Erythroblast (primary cell): ENCODE results near the gene CADPS2.
"Not testable (repeated sequence)": the region's sequence is repeated elsewhere in the genome, so short reads cannot be mapped to it uniquely, and the experiment has no call there.

Source experiments
- DNase-seq, 2 experiments: peaks; one replicate each; lab custom pipeline; 2025; lab: John Stamatoyannopoulos, UW
- GATA1 ChIP-seq: IDR thresholded peaks from 2 replicates; pipeline ENCODE4 v1.6.1; 2011; ENCODE audit warnings: low read depth, mild to moderate bottlenecking, control low read depth, low read length, moderate library complexity
- POLR2A ChIP-seq: IDR thresholded peaks from 2 replicates; pipeline ENCODE4 v1.6.1; 2011; ENCODE audit warnings: mild to moderate bottlenecking, low read length

Gene CADPS2

GRCh38 chr7:122304996-122305421, 581.3 kb downstream of the CADPS2 start:
- DNase-seq, result no peak
- no peak for TF ChIP-seq POLR2A
- no peak for TF ChIP-seq GATA1

- no peak for DNase-seq
- no peak for TF ChIP-seq GATA1
Observed at GRCh38 chr7:122304319-122304975, 581.8 kb downstream of the CADPS2 start, which contains the start of gene FEZF1. Gene FEZF1 (minus strand): TSS chr7:122304750. CDS start chr7:122304437, 313 bp downstream.

GRCh38 chr7:122303531-122304318, 582.5 kb downstream of the CADPS2 start:
- DNase-seq, result no peak
- TF ChIP-seq GATA1 (no peak), POLR2A (no peak)

DNA sequence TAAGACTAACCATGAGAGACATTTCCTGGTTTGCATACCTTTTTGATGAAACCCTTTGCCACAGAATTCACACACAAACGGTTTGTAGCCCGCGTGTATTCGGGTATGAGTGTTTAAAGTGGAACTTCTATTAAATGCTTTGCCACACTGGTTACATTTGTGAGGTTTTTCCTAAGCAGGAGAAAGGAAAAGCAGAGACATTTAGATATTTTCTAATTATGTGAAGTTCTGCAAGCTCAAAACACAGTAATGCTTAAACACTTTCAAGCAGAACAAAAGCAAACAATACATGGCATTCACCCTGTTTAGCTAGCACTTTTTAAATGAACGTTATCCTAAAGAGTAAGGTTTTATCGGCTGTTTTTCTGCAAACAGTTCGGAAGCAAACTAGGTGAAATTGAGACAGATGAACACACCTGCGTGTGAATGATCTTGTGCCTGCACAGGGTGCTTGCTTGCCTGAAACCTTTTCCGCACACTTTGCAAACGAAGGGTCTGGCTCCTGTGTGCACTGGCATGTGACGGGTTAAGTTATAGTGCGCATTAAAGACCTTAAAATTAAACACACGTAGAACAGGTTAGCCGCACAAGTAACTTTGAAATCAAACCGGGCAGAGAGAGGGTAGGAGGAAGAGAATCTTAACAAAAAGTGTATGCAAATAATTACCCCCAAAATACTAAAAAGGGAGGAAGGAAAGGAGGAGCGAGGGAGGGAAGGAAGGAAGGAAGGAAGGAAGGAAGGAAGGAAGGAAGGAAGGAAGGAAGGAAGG, 583.3 kb downstream of the CADPS2 start:
- TF ChIP-seq GATA1, result no peak
- TF ChIP-seq POLR2A, result no peak
- no peak for DNase-seq

- TF ChIP-seq GATA1 (no peak), POLR2A (no peak)
- no peak for DNase-seq
Observed at GRCh38 chr7:122301858-122302760, 584.2 kb downstream of the CADPS2 start.

DNA sequence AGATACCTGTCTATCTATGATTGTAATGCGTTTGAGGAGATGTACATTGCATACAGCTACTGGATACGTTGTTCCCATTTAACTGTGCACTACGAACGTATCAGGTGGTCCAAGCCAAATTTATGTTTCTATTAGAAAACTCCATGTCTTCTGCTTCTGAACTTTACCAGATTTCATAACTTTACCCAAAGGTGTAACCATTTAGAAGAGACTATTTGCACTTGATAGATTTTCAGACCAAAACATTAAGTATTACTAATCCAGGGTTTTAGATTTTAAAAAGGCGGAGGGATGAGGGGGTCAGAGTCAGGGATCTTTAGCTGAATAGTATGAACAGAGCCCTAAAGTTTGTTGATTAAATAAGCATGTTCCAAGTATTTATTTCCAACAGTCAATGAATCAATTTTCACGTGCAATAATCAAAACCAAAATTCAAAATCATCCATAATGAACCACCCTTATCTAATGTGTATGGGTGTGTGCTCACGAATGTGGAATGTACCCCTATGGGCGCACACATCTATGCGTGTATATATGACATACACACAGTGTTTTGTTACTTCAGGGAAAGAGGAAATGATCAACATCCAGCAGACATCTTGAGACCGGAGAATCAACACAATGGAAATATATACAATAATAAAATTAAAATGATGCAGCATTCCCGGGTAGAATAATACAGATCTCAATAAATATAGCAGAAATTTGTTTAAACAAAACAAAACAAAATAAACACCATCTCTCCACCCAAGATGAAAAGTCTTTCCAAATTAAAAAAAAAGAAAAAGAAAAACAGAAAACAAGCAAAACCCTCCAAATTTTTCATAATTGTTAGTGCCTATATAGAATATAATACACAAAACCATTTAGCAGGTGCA, 585.1 kb downstream of the CADPS2 start:
- TF ChIP-seq POLR2A, result no peak
- no peak for TF ChIP-seq GATA1
- DNase-seq, result no peak

GRCh38 chr7:122300211-122300932, 585.9 kb downstream of the CADPS2 start:
- TF ChIP-seq POLR2A (no peak), GATA1 (no peak)
- no peak for DNase-seq

DNA sequence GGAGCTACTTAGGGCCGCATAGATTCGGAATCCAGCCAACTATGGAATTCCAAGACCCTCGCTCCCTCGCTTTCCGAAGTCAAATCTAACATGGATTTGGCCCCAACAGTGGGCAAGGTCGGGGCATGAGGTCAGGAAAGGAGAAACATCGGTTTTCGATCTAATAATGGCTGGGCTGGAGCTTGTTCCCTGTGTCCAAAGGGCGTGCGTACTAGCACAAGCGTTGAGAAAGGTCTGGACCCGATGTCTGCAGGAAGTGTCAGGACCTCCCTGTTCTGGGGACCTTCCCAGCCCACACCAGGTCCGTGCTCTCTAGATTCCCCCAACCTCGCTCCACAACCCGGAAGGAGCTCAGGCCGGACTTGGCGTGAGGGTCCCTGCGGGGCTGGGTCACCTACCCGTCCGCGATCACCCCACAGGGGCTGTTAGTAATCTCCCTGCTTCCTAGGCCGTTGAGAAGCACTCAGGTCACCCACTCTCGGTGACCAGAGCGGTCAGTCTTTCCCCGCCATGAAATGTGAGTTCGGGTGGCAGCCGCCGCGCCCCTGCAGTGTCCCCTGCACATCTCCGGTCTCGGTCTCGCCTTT, 586.5 kb downstream of the CADPS2 start:
- TF ChIP-seq POLR2A (no peak), GATA1 (no peak)
- no peak for DNase-seq

DNA sequence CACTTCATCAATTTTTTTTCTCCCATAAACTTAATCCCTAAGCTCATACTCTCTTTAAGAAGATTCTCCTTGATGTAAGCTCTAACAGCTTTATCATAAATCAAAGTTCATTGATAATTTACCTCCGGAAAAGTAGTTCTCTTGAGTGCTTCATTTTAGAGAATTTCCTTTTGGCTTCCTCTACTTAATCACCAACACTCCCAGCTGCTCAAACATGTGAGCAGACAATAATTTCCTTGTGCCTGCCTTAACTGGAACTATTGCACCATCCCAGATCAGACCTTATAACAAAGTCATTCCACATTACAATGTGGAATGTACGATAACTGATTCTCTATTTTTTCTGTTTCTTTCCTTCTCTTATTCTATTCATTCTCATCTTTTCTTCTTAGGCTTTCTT, 587.6 kb downstream of the CADPS2 start:
- TF ChIP-seq POLR2A (no peak), GATA1 (no peak)
- DNase-seq, result no peak

- no peak for TF ChIP-seq POLR2A
- TF ChIP-seq GATA1, result no peak
- DNase-seq, result no peak
Observed at GRCh38 chr7:122298131-122298530, 588.1 kb downstream of the CADPS2 start.

DNA sequence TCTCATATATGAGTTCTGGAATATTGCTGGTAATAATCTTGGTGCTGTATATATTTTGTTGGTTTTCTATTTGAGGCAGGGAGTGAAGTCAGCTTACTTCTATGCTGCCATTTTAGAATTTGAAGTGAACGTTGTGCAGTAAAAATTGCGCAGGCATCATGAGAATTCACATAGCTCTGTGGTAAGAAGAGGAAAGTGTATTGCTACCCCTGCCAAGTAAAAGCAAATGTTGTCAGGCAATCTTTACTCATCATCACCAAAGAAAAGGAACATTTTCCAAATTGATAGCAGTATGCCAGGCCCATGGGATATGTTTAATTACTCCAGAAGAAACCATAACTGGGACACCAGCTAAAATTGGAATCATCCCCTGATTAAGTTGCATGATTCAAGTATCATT, 595.1 kb downstream of the CADPS2 start:
- no peak for TF ChIP-seq GATA1
- TF ChIP-seq POLR2A, result no peak
- DNase-seq, result no peak

DNA sequence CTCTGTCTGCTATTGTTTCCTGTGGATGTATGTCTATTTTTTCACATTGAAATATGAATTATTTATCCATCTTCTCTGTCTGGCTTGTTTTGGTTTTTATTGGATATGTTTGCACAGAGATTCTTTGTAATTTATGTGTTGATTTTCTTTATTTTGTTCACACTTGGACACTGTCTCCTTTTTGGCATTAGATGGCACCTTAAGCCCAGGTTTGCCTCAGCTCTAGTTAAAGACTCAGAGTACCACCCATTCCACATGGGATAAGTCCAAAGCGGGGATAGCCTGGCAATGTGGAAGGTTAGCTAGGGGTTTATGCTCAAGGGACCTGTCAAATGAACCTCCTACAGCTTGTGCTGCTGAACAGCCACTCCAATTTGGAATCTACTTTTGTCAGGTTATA, 595.8 kb downstream of the CADPS2 start:
- DNase-seq, result no peak
- no peak for TF ChIP-seq GATA1
- TF ChIP-seq POLR2A, result no peak

DNA sequence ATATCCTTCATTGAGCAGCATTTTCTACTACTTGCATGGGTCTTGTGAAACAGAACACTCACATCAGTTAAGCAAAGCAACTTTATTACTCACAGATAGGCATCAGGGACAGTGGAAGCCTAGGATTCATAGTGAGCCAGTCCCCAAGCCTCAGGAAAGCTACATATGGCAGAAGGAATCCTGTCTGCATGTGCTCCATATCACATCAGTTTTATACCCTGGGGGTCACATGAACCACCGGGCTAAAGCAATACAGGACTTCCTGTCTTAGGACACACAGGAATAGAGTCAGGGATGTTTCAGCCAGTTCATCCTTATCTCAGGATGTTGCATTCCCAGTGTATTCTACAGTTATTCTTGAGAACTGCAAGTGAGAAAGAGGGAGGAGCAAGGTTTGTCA, 596.8 kb downstream of the CADPS2 start:
- DNase-seq, result no peak
- TF ChIP-seq POLR2A (no peak), GATA1 (no peak)

- not testable (repeated sequence) for DNase-seq
Observed at GRCh38 chr7:122284608-122285007, 601.7 kb downstream of the CADPS2 start.
